CD4-positive, alpha-beta T cell treated with Interleukin-12 subunit alpha and Interleukin-12 subunit beta, for 1 hour (primary cell): ENCODE measurements around the gene C2CD2.
"Not testable (repeated sequence)": the region's sequence is repeated elsewhere in the genome, so short reads cannot be mapped to it uniquely, and the experiment has no call there.

Source experiments
- DNase-seq: peaks from one replicate; pipeline ENCODE4 v3.0.0-alpha.2; 2020

The C2CD2 gene

DNA sequence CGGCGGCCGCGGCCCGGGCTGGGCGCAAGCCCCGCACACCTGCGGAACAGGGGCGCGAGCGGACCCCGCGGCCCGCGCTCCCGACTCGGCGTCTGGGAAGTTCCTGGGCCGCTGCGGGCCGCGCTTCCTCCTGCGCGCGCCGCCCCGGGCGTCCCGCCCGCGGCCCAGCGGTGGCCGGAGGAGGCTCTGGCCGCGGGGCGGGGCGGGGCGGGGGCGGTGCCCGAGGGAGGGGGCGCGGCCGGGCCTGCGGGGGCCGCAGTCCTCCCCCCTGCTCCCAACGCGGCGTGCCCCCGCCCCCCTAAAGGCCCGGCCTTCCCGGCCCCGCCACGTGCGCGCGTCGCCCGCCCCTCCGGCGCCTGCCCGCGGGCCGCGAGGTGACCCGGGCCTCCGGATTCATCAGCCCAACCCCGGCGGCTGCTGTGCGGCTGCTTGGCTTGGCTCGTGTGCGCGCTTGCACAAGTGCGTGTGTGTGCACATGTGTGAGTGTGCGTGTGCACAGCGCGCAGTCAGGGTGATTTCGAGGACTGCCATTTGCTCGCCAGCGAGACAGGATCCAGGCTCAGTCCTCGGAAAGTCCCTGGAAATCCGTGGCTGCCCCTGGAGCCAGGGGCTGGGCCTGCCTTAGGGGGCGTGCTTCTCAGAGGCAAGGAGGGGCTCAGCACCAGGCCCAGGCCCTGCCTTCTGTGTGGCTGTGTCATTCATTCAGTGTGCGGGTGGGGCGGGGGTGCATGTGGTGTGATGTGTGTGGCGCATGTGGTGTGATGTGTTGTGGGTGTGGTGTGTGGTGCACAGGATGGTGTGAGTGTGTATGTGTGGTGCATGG, at the start of gene C2CD2:
Gene C2CD2 (minus strand): TSS at position 188 of the 823 bp plus-strand sequence. CDS start 370 bp downstream, outside the sequence.
- DNase-seq, result peak; percentile 5

GRCh38 chr21:42003051-42003461, 49.2 kb upstream of the C2CD2 start:
- DNase-seq, result no peak

DNA sequence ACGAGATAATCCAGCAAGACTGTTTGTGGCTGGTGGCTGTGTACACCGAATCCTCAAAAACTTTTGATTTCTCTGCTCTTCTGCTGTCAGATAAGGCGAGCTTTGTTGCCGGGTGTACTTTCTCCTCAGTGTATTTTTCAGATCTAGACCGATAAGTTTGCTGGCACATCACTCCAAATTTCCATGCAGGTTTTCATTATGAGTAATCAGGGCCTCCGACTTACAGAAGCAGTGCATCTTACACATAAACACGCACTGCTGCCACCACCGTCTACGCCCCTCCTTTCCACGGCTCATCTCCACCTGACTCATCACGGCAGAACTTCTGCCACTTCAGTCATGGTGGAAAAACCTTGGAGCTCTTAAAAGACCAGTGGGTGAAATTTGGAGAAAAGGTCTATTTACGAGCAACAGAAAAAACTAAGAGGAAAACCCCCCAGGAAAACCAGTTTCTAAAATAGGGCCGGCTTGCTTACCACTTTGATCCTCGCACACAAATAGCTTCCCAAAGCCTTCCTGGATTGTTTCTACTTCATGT, 48.7 kb upstream of the C2CD2 start:
- DNase-seq, result peak; percentile 44

DNA sequence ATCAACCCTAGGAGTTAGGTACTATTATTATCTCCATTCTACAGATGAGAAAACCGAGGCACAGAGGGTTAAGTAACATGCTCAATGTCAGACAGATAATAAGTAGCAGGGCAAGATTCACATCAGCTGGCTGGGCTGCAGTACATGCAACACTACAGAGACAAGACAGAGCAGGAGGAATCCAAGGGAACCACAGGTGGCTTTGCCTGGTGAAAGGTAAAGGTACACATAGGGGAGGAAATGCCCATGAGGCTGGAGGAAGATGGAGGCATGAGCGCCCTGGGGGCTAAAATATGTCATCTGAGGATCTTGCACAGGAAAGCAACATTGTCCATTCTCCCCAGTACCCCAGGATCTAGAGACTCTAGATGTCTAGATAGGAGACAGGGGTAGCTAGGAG, 48.0 kb upstream of the C2CD2 start:
- DNase-seq, result no peak

DNA sequence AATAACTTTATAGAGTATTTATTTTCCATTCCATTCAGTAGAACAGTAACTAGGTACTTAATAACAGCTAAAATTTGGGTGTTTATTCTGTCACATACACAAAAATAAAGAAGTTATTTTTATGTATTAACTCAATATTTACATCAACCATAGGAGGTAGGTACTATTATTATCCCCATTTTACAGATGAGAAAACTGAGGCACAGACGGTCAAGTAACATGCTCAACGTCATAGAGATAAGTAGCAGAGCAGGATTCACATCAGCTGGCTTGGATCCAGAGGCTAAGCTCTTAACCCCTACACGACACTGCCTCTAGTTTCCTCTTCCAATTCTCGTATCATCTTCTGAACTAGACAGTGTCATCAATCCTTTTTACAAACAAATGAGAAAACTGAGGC, 47.1 kb upstream of the C2CD2 start:
- DNase-seq, result no peak

- no peak for DNase-seq
Measured at GRCh38 chr21:41997657-41998056, 43.8 kb upstream of the C2CD2 start.

- DNase-seq, result no peak
Measured at GRCh38 chr21:41995577-41995976, 41.8 kb upstream of the C2CD2 start.

DNA sequence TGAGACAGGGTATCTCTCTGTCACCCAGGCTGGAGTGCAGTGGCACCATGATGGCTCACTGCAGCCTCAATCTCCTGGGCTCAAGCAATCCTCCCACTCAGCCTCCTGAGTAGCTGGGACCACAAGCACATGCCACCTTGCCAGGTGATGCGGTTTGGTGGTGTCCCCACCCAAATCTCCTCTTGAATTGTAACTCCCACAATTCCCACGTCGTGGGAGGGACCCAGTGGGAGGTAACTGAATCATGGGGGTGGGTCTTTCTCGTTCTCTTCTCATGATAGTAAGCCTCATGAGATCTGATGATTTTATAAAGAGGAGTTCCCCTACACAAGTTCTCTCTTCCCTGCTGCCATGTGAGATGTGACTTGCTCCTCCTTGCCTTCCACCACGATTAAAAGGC, 40.8 kb upstream of the C2CD2 start:
- not testable (repeated sequence) for DNase-seq

DNA sequence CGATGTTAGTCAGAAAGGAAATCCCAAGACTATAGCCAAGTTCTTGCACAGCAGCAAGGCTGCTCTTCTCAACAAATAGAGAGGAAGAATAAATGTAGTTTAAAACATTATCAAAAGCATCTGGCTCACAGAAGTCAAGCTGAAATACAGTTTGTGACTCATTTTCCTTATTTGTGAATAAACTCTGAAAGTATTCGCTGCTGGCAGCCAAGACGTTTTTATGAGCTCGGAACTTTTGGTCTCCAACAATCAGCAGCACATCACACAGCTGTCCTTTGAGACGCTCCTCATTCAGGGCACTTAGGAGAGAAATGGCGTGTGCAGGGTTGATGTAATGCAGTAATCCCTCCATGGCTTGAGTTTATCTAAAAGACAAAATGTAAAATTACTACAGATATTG, 39.9 kb upstream of the C2CD2 start:
- no peak for DNase-seq

- no peak for DNase-seq
Measured at GRCh38 chr21:41992576-41992975, 38.8 kb upstream of the C2CD2 start.

DNA sequence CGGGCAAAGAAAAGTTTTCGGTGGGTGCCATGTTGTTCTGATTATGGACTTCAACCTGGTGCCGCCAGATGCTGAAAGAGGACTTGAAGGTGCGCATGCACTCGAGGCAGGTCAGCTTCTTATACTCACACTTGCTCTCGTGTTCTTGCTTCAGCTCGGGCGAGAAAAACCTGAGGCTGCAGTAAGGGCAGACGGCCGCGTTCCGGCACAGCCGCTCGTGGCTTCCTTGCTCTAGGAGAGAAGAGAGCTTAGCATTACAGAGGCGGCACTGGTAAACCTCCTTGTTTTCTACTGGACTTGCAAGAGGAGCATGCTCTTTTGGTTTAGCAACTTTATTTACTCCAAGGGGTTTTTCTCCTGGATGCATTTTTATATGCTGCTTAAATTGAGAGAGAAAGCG, 37.8 kb upstream of the C2CD2 start:
- no peak for DNase-seq

- DNase-seq, result no peak
Measured at GRCh38 chr21:41989698-41990097, 35.9 kb upstream of the C2CD2 start.

DNA sequence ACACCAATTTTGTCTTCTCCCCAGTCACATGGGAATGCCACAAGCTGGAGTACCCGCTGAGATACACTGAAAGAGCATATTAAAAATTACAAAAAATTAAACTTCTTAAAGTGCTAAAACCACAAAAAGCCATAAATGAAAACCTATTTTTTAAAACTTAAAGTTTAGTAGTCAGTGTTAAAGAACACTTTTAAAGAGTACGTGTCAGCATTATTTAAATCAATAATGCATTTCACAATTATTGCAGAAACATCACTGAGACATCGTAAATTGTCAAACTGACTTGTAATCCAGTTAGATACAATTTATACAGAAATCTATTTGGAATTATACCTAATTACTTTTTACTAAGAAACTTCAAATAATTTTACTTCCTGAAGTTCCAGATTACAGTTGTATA, 33.5 kb upstream of the C2CD2 start:
- DNase-seq, result no peak

DNA sequence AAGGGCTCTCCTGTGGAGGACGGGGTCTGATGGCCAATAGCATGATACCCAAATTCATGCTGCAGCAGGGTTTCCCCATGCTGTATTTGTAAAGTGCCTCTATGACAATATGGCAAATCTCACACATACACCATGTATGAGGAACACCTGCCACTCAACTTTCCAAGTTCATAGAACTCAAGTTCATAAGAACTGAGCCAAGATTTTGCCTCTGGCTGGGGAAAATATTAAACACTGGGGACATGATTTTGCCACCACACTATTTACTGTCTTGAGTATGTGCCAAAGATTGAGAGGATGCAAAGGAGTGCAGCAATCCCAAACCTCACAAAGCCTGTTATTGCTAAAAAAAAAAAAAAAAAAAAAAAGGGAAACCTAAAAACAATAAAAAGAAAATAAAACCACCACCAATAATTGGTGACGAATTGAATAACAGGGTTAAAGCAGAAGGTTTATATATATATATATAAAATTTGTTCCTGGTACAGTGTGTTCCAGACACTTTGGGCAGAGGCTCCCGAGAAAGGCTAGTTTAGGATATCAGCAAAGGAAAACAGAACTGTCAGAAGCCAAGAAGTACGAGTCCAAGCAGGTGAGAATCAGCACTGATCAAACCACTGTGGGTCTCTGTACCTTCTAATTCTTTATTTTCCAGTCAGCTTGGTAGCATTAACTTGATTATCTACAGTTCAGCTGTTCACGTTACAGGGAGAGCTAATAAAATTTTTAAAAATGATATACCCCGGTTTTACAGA, 32.0 kb upstream of the C2CD2 start:
- DNase-seq, result no peak

DNA sequence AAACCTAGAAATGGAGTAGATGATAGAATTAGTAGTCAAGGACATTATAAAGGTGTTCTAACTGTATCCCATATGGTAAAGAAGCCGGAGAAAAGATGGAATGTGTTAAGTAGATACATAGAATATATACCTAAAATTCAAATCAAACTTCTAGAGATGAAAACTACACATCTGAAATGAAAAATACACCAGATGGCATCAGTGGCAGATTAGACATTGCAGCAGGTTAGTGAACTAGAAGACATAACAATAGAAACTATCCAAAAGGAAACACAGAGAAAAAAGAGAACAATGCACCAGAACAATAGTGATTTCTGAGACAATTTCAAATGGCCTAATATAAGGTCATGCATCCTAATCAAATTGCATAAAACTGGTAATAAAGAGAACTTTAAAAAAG, 29.4 kb upstream of the C2CD2 start:
- DNase-seq, result no peak

DNA sequence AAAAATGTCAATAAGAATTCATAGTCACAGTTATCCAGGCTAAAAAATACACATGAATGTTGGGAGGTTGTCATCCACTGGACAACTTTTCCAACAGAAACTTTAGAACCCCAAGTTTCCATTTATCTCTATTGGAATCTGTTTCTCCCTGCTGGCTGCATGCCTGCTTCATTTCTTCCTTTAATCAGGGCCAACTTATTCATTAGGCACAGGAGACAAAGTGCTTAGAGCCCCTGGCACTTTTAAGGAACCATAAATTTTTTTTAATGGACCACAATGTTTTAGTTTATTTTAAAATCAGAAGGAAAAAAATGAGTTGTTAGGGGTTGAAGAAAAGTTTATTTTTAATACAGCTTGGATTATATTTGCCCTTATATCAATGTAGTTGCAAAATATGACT, 26.7 kb upstream of the C2CD2 start:
- no peak for DNase-seq

DNA sequence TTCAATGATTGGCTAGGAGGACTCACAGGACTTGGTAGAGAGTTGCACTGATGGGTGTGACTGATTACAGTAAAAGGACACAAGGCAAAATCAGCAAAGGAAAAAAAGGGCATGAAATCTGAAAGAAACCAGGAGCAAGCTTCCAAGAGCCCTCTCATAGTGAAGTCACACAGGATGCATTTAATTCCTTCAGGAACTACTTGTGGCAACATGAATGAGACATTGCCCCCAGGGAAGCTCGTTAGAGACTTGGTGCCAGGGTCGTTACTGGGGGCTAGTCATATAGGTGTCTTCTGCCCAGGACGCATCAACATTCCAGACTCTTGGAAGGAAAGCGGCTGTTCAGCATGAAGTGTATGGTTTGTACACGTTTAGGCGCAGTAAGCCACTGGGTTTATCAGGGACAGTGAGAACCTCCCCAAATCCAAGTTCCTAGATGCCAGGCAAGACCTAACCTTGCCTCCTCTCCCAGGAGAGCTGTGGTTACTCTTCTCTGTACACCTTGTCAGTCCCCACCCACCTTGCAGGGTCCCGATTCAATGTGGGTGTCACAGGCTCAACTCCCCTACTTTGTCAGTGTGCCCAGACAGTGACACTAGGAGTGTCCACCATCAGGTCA, 26.0 kb upstream of the C2CD2 start:
- DNase-seq, result no peak

DNA sequence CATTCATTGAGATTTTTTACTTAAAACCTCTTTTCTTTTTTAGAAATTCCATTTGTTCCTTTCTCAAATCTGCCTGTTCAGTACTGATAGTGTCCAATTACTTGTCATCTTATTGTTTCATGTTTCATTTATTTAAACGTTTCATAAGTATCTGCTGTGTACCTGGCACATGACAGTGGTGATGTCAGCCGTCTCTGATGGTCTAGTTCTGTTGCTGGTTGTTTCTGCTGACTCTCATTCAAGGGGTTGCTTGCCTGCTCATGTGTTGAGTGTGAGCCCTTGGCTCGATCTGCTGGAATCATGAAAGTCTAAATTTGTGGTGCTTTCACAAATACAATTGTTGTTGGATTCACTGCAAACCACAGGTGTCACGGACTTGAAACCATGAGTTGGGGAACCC, 25.5 kb upstream of the C2CD2 start:
- DNase-seq, result no peak

GRCh38 chr21:41977034-41977950, 23.5 kb upstream of the C2CD2 start:
- DNase-seq, result no peak

GRCh38 chr21:41976611-41977010, 22.8 kb upstream of the C2CD2 start:
- DNase-seq, result no peak

DNA sequence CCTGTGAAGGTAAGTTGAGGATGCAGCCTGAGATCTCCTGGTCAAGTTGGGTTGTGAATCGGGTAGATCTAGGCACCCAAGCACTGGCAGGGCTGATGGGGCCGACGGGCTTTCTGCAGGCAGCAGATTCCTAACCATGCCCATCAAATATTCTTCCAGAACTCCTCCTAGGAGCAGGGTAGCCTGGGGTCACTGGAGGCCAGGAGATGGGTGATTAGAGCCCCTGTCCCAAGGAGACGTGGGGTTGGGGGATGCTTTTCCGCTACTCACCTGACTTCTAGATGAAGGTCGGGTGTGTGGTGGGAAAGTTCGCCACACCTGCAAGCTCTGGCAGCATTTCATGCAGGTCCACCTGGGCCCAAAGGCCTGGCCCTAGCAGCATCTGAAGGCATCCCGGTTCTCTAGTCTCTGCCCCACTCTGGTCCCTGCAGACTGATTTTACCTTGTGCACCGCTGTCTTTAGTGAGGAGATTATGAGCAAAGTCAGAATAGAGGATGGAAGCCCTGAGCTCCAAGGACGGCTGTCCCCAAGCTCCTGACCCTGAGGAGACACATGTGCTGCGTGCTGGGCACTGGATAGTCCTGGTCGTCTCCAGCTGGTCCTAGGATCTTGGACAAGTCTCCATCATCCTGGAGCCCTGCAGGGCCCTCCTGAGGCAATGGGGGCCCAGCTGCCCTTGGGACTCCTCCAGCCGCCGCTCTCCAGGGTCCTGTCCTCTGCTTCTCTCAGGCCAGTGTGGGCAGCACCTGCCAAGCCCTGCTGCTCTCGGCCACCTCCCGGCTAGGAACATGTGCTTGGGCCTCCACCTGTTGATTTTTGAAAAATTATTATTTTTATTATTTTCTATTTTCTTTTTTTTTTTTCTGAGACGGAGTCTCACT, 21.8 kb upstream of the C2CD2 start:
- DNase-seq, result no peak

DNA sequence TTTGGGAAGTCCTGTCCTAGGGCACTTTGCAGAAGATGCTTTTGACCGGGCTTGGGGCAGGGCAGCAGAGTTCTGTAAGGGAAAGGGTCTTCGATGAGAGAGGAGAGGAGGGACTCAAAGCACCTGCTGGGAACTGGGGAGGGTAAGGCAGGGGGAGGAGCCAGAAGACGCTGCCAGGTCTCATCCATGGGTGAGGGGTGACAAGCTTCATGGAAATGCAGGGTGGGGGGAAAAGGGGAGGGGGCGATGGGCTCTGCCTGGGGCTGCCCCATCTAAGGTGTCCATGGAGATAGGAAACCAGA, 20.9 kb upstream of the C2CD2 start:
- no peak for DNase-seq
